B cell (primary cell): ENCODE data around the gene SCRT2.

Source experiments
- CTCF ChIP-seq: fragments of 200-600 bp; IDR thresholded peaks from one replicate; pipeline ENCODE4 v1.8.0; 2022; ENCODE audit warnings: antibody characterized with exemption, mild to moderate bottlenecking
- EZH2 ChIP-seq: IDR thresholded peaks from 2 replicates; pipeline ENCODE4 v1.6.1; 2012; ENCODE audit warnings: borderline replicate concordance, low read depth, mild to moderate bottlenecking, moderate library complexity, low read length; ENCODE audit not compliant: insufficient read depth, poor library complexity, severe bottlenecking

GRCh38 chr20:676967-677366 is 1.4 kb upstream of the SCRT2 start:
- TF ChIP-seq EZH2 = no peak
- no peak for TF ChIP-seq CTCF
